Bronchial epithelial cell (primary cell): ENCODE results near the gene PNPLA3. TPM values are rescaled to one million over a fixed set of nuclear protein-coding genes. Genes with fewer than 3 reads are reported as not detected.

Source experiments
- DNase-seq: peaks from one replicate; pipeline ENCODE4 v3.0.0-alpha.2; 2010; ENCODE audit warnings: low read depth
- FAIRE-seq: peaks from 2 replicates; lab custom pipeline; 2011; peaks lifted over from hg19 to GRCh38; lab: Jason Lieb, UNC
- H3K27me3 ChIP-seq: 2 replicates; pipeline ENCODE4 v1.5.1; 2011; ENCODE audit warnings: low read length; ENCODE audit not compliant: control insufficient read depth, insufficient read depth
- H3K36me3 ChIP-seq: 2 replicates; pipeline ENCODE4 v1.5.1; 2011; ENCODE audit warnings: low read length; ENCODE audit not compliant: control insufficient read depth, insufficient read depth
- H3K4me3 ChIP-seq: 2 replicates; pipeline ENCODE4 v1.5.1; 2011; ENCODE audit warnings: mild to moderate bottlenecking, low read depth, low read length, control low read depth
- total RNA-seq: library from RNA; depleted of rRNA; stranded (reverse); fragments of >200 nt; gene quantifications from 2 replicates; pipeline ENCODE4 v1.2.1, GENCODE V29; 2014
- TF ChIP-seq, protein P1 (sequence below): IDR thresholded peaks from 2 replicates; pipeline ENCODE4 v1.5.1; 2011; ENCODE audit warnings: mild to moderate bottlenecking, moderate library complexity, low read length, control low read depth, inconsistent platforms; ENCODE audit not compliant: insufficient read depth, severe bottlenecking

The PNPLA3 gene
- total RNA-seq, 1 donor from 2014 or later: 1.3 TPM

DNA sequence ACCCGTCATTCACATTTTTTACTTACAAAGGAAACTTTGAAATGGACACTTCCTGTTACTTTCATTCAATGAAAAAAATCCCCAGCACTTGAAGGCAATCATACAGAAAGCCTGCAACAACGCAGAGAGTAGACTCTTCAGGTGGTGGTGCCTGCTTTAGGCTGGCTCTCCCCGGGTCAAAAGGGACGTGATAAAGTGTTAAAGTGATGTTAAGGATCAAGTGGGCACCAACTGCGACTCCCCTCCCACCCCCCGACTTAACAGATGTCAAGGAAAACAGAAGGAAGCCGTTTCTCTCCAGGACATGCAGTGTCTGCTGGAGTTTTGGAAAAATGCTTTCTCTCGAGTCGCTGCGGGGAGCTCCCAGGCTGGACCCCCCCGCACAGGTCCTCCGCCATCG is 414 bp upstream of the PNPLA3 start:
- Histone ChIP-seq H3K27me3 (no peaks in the 10 kb centered on the region), H3K36me3 (no peaks in the 10 kb centered on the region), H3K4me3 (peak overlapping the region; percentile 52)
- TF ChIP-seq, protein P1, sequence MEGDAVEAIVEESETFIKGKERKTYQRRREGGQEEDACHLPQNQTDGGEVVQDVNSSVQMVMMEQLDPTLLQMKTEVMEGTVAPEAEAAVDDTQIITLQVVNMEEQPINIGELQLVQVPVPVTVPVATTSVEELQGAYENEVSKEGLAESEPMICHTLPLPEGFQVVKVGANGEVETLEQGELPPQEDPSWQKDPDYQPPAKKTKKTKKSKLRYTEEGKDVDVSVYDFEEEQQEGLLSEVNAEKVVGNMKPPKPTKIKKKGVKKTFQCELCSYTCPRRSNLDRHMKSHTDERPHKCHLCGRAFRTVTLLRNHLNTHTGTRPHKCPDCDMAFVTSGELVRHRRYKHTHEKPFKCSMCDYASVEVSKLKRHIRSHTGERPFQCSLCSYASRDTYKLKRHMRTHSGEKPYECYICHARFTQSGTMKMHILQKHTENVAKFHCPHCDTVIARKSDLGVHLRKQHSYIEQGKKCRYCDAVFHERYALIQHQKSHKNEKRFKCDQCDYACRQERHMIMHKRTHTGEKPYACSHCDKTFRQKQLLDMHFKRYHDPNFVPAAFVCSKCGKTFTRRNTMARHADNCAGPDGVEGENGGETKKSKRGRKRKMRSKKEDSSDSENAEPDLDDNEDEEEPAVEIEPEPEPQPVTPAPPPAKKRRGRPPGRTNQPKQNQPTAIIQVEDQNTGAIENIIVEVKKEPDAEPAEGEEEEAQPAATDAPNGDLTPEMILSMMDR: no peak
- DNase-seq (no peak), FAIRE-seq (no peak)

DNA sequence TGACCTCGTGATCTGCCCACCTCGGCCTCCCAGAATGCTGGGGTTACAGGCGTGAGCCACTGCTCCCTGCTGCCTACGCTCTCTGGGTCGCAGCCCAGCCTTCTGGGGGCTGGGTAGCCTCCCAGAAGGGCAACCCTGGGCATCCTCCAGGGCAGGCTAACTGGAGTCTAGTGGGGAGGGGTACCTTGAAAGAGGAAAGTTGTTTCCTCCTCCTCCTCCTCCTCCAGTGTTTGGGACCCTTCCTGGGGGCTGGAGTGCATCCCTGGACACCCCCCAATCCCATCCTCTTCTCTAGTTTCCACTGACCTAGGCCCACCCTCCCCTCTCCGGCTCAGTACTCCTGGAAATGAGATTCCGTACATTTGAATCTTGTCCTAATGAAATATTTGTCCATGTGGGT is 1.3 kb downstream of the PNPLA3 start:
- no peaks in the 10 kb centered on the region for H3K36me3 ChIP-seq
- H3K4me3 ChIP-seq: no peak overlapping the region
- no peak for DNase-seq
- TF ChIP-seq, protein P1: no peak
- H3K27me3 ChIP-seq: no peaks in the 10 kb centered on the region
- no peak for FAIRE-seq

DNA sequence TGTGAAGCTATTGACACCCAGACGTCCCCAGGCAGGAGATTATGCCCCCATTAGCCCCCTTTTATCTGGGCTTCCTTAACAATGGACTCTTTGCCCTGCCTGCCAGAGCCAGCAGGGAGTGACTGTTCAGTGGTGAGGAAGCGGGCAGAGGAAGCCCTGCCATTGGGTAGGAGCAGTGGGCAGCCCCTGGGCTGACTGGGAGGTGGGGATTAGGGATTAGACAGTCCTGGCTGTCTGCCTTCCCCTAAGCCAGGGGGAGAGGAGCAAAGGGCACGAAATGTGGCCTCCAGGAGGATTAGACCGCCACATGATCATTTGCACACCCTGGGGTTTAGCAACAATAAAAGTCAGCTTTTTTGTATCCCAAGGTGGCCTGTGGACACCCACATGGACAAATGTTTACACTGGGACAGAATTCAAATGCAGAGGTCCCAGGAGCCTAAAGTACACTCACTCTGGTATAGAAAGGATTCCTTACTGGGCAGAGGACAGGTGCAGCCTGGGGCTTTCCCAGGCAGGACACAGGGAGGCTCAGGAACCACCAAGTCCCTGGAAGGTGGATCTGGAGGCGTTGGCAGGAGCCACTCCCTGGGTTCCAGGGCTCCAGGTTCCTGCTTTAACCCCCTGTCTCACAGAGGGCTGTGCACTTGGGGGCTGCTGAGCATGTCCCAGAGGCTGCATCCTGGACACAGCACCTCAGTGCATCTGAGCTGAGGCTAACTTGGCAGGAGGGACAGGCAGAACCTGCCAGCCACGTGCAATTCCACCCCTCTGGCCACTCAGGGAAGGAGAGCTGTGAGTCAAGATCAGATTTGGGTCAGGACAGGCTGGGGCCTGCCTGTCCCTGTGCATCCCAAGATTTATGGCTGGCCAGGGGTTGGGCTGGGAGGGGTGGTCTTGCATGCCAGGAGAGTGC is 2.1 kb downstream of the PNPLA3 start:
- peak; percentile 78 for DNase-seq
- H3K4me3 ChIP-seq: no peak overlapping the region
- H3K36me3 ChIP-seq: no peaks in the 10 kb centered on the region
- TF ChIP-seq, protein P1: no peak
- no peaks in the 10 kb centered on the region for H3K27me3 ChIP-seq
- FAIRE-seq: no peak

GRCh38 chr22:43926349-43926710 is 2.7 kb downstream of the PNPLA3 start:
- H3K4me3 ChIP-seq: no peak overlapping the region
- no peaks in the 10 kb centered on the region for H3K27me3 ChIP-seq
- peak; percentile 63 for DNase-seq
- FAIRE-seq: no peak
- H3K36me3 ChIP-seq: no peaks in the 10 kb centered on the region
- TF ChIP-seq, protein P1: no peak

DNA sequence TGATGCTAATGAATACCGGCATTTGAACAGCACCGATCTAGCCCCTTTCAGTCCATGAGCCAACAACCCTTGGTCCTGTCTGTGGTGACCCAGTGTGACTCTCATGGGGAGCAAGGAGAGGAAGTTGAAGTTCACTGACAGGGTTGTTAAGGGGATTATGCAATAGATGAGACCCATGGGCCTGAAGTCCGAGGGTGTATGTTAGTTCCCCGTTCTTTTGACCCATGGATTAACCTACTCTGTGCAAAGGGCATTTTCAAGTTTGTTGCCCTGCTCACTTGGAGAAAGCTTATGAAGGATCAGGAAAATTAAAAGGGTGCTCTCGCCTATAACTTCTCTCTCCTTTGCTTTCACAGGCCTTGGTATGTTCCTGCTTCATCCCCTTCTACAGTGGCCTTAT is 4.9 kb downstream of the PNPLA3 start:
- TF ChIP-seq, protein P1: no peak
- H3K27me3 ChIP-seq: no peaks in the 10 kb centered on the region
- FAIRE-seq (peak; percentile 60), DNase-seq (no peak)
- no peak overlapping the region for H3K4me3 ChIP-seq
- H3K36me3 ChIP-seq: no peaks in the 10 kb centered on the region
